ENCODE data around the gene TRAPPC2L.

DNA sequence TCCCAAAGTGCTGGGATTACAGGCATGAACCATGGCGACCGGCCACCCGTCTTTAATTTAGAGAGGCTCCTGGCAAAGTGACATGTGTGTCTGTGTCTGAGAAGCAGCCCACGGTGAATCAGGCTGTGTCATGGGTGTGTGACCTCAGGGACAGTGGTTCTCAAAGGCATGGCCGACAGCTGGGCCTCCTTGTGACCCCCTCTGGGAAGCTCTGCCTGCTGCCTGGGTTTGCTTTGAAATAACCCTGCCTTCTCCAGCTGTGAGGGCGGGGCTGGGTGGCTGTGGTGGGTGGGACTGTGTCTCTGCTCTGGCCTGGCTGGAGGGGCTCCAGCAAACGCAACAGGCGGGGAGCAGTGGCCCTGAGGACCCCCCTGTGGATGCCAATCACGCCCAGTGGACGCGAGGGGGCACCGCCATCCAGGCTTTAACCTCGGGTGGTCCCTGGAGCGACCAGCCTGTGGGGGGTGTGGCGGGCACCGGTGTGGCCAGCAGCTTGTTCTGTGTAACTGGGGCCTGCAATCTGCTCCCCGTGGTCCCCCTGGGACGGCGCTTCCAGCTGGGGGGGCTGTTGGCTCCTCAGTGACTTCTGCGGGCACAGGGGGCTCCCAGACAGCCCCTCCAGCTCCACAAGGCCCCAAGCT lies 36.4 kb upstream of the TRAPPC2L start:
- TF ChIP-seq ZNF263 (CRISPR knock-in tag; IDR thresholded peaks at IDR 0.05; ENCODE audit: low read depth) (no peak), CTCF (IDR thresholded peaks at IDR 0.05) (no peak), CREB1 (CRISPR knock-in tag; IDR thresholded peaks at IDR 0.05) (no peak), ZNF232 (CRISPR knock-in tag; IDR thresholded peaks at IDR 0.05) (no peak), KAT7 (CRISPR knock-in tag; IDR thresholded peaks at IDR 0.05; ENCODE audit: borderline replicate concordance) (no peak), NFYB (CRISPR knock-in tag; conservative IDR thresholded peaks at IDR 0.05; ENCODE audit: low read depth) (no peak), JUN (CRISPR knock-in tag; IDR thresholded peaks at IDR 0.05) (no peak), ATF2 (CRISPR knock-in tag; IDR thresholded peaks at IDR 0.05; ENCODE audit: borderline replicate concordance, low read depth) (no peak), TEAD4 (CRISPR knock-in tag; IDR thresholded peaks at IDR 0.05) (no peak), TEAD1 (CRISPR knock-in tag; IDR thresholded peaks at IDR 0.05) (no peak), SP1 (CRISPR knock-in tag; conservative IDR thresholded peaks at IDR 0.05) (no peak), FOXJ3 (CRISPR knock-in tag; IDR thresholded peaks at IDR 0.05; ENCODE audit: borderline replicate concordance) (no peak)
- TF ChIP-seq, protein P1, sequence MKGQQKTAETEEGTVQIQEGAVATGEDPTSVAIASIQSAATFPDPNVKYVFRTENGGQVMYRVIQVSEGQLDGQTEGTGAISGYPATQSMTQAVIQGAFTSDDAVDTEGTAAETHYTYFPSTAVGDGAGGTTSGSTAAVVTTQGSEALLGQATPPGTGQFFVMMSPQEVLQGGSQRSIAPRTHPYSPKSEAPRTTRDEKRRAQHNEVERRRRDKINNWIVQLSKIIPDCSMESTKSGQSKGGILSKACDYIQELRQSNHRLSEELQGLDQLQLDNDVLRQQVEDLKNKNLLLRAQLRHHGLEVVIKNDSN (CRISPR knock-in tag; IDR thresholded peaks at IDR 0.05), result no peak
- TF ChIP-seq, protein P2, sequence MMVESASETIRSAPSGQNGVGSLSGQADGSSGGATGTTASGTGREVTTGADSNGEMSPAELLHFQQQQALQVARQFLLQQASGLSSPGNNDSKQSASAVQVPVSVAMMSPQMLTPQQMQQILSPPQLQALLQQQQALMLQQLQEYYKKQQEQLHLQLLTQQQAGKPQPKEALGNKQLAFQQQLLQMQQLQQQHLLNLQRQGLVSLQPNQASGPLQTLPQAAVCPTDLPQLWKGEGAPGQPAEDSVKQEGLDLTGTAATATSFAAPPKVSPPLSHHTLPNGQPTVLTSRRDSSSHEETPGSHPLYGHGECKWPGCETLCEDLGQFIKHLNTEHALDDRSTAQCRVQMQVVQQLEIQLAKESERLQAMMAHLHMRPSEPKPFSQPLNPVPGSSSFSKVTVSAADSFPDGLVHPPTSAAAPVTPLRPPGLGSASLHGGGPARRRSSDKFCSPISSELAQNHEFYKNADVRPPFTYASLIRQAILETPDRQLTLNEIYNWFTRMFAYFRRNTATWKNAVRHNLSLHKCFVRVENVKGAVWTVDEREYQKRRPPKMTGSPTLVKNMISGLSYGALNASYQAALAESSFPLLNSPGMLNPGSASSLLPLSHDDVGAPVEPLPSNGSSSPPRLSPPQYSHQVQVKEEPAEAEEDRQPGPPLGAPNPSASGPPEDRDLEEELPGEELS (CRISPR knock-in tag; IDR thresholded peaks at IDR 0.05), result no peak

Measured in WTC11 (cell line).